HCT116 (cell line): Measurements from ENCODE around the gene FCRL5.

Experiments used
- FOSL1 ChIP-seq: IDR thresholded peaks from 2 replicates; pipeline ENCODE4 v1.6.1; 2012; ENCODE audit warnings: low read depth
- TF ChIP-seq, protein P1 (sequence below), 3 experiments: fragments of 200-600 bp in 1 of 3; sonication (generic) in 1 of 3; IDR thresholded peaks in 2 of 3; conservative IDR thresholded peaks in 1 of 3; 2 replicates each; pipeline ENCODE4 v1.5.1; 2012 to 2017; ENCODE audit warnings: low read depth in 2 of 3, low read length in 2 of 3, antibody characterized with exemption in 1 of 3, borderline replicate concordance in 1 of 3, control low read depth in 1 of 3, mild to moderate bottlenecking in 1 of 3, mixed read lengths in 1 of 3, mixed run types in 1 of 3, moderate library complexity in 1 of 3; ENCODE audit not compliant: insufficient read depth in 1 of 3

DNA sequence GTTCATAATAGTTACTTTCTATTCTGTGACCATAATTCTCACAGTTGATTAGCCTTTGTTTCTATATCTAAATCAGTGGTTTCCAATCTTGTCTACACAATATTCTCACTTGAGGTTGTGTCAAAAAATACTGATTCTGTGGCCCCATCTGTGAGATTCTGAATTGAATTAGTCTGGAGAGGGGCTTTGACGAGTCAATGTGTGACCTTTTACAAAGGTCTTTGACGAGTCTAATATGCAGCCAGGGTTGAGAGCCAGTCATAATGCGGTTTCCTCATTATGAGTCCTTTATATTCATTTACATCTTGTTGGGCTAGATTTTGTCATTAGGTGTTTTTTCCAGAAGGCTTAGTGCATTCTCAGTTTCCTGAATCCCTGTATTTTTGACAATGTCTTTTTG lies 19.7 kb downstream of the FCRL5 start:
- no peak for TF ChIP-seq FOSL1
- TF ChIP-seq, protein P1, sequence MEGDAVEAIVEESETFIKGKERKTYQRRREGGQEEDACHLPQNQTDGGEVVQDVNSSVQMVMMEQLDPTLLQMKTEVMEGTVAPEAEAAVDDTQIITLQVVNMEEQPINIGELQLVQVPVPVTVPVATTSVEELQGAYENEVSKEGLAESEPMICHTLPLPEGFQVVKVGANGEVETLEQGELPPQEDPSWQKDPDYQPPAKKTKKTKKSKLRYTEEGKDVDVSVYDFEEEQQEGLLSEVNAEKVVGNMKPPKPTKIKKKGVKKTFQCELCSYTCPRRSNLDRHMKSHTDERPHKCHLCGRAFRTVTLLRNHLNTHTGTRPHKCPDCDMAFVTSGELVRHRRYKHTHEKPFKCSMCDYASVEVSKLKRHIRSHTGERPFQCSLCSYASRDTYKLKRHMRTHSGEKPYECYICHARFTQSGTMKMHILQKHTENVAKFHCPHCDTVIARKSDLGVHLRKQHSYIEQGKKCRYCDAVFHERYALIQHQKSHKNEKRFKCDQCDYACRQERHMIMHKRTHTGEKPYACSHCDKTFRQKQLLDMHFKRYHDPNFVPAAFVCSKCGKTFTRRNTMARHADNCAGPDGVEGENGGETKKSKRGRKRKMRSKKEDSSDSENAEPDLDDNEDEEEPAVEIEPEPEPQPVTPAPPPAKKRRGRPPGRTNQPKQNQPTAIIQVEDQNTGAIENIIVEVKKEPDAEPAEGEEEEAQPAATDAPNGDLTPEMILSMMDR (IDR thresholded peaks at IDR 0.05 in 2 of 3, conservative IDR thresholded peaks at IDR 0.05 in 1 of 3; ENCODE audit: borderline replicate concordance in 1 of 3, insufficient read depth in 1 of 3, low read depth in 2 of 3, low read length in 2 of 3) = no peak
